Sigmoid colon (tissue), 4 donors: ENCODE results near the gene IL34.

ENCODE experiments used
- POLR2A ChIP-seq, 2 donors: fragments of 450-650 bp; IDR thresholded peaks; one replicate each; pipeline ENCODE4 v1.6.1; 2016; ENCODE audit warnings: antibody characterized with exemption in 2 of 2, mild to moderate bottlenecking in 2 of 2, moderate library complexity in 2 of 2
- POLR2AphosphoS5 ChIP-seq, 4 donors: sonication (generic); formaldehyde crosslinking; IDR thresholded peaks; one replicate each; pipeline ENCODE4 v1.6.1; 2017; ENCODE audit warnings: antibody characterized with exemption in 4 of 4

DNA sequence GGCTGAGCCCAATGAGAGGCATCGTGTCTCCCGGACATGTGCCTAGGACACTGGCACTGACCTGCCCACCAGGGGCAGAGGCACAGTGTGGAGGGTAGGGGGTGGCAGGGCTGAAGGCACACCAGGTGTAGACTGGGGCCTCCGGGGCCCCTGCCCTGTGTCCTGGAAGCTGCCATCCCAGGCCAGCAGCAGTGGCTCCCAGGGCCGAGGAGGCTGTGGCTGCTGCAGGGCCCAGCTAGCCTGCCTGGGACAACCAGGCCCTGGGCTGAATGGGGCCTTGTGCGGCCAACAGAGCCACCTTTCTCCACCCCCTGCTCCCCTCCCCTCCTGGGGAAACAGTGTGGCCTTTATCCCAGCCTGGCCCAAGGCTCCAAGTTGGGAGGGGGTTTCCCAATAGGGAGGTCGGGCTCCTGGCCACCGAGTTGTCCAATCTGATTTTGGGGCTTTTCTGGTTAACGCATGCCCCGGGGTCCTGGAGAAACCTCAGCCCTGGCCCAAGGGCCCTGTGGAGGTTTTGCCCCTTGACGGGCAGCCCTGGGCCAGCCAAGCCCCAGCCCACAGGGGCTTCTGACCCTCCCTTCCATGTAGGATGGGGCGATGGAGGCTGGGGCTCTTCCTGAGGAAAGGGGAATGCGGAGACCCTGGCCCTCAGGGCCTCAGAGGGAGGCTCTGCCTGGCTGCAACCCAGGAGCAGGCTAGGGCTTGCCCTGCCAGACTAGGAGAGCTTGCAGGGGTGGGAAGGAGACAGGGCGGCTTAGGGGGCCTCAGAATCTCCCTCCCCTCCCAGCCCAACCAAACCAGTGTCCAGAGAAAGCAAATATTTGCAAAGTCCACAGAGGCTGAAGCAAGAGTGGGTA is 35.3 kb downstream of the IL34 start:
- TF ChIP-seq POLR2AphosphoS5 (IDR thresholded peaks at IDR 0.05) (no peak), POLR2A (IDR thresholded peaks at IDR 0.05) (no peak)
